Neural crest cell (in vitro differentiated cells): ENCODE data around the gene TYW1. TPM values are rescaled to one million over a fixed set of nuclear protein-coding genes. Genes with fewer than 3 reads are reported as not detected.
"Not testable (repeated sequence)": the region's sequence is repeated elsewhere in the genome, so short reads cannot be mapped to it uniquely, and the experiment has no call there.

Source experiments
- DNase-seq: peaks from one replicate; pipeline ENCODE4 v3.0.0; 2021; ENCODE audit warnings: low read depth, mixed read lengths, low spot score
- H3K27ac Mint-ChIP-seq: one replicate; pipeline ENCODE4 v1.8.0; 2021; ENCODE audit warnings: mild to moderate bottlenecking, mixed read lengths; ENCODE audit not compliant: unreplicated experiment
- H3K27me3 Mint-ChIP-seq: 2 replicates; pipeline ENCODE4 v1.8.0; 2021; ENCODE audit warnings: low read depth, mild to moderate bottlenecking, mixed read lengths
- H3K36me3 Mint-ChIP-seq: 2 replicates; pipeline ENCODE4 v1.8.0; 2021; ENCODE audit warnings: low read depth, mild to moderate bottlenecking, mixed read lengths
- H3K4me1 Mint-ChIP-seq: 2 replicates; pipeline ENCODE4 v1.8.0; 2021; ENCODE audit warnings: mixed read lengths
- H3K4me3 Mint-ChIP-seq: one replicate; pipeline ENCODE4 v1.8.0; 2021; ENCODE audit warnings: mild to moderate bottlenecking, mixed read lengths
- H3K9me3 Mint-ChIP-seq: 2 replicates; pipeline ENCODE4 v1.8.0; 2021; ENCODE audit warnings: mixed read lengths
- total RNA-seq: library from RNA; stranded (reverse); gene quantifications from 2 replicates; pipeline ENCODE4 v1.2.1, GENCODE V29; 2021

Gene TYW1
- total RNA-seq, 1 donor from 2014 or later, result 19.3 TPM

GRCh38 chr7:67137489-67137888, 140.9 kb downstream of the TYW1 start:
- not testable (repeated sequence) for H3K9me3 Mint-ChIP-seq, DNase-seq, H3K27me3 Mint-ChIP-seq, H3K4me1 Mint-ChIP-seq, H3K36me3 Mint-ChIP-seq, H3K4me3 Mint-ChIP-seq
- H3K27ac Mint-ChIP-seq, result peak overlapping the region; percentile 67

- H3K4me1 Mint-ChIP-seq, H3K9me3 Mint-ChIP-seq, DNase-seq, H3K4me3 Mint-ChIP-seq, H3K36me3 Mint-ChIP-seq, H3K27ac Mint-ChIP-seq, H3K27me3 Mint-ChIP-seq: not testable (repeated sequence)
Measured at GRCh38 chr7:67139876-67140275, 143.2 kb downstream of the TYW1 start.

GRCh38 chr7:67141001-67141400, 144.4 kb downstream of the TYW1 start:
- H3K4me3 Mint-ChIP-seq, H3K36me3 Mint-ChIP-seq, H3K4me1 Mint-ChIP-seq, H3K9me3 Mint-ChIP-seq, H3K27ac Mint-ChIP-seq, H3K27me3 Mint-ChIP-seq, DNase-seq: not testable (repeated sequence)

- H3K27ac Mint-ChIP-seq, H3K27me3 Mint-ChIP-seq, H3K4me3 Mint-ChIP-seq, H3K9me3 Mint-ChIP-seq, H3K4me1 Mint-ChIP-seq, H3K36me3 Mint-ChIP-seq, DNase-seq: not testable (repeated sequence)
Measured at GRCh38 chr7:67143091-67143786, 146.6 kb downstream of the TYW1 start.

- H3K4me3 Mint-ChIP-seq, H3K4me1 Mint-ChIP-seq, H3K9me3 Mint-ChIP-seq, H3K27me3 Mint-ChIP-seq, DNase-seq, H3K36me3 Mint-ChIP-seq, H3K27ac Mint-ChIP-seq: not testable (repeated sequence)
Measured at GRCh38 chr7:67145581-67146193, 149.1 kb downstream of the TYW1 start.

GRCh38 chr7:67149131-67149530, 152.5 kb downstream of the TYW1 start:
- not testable (repeated sequence) for H3K4me3 Mint-ChIP-seq, H3K9me3 Mint-ChIP-seq, H3K27me3 Mint-ChIP-seq, H3K4me1 Mint-ChIP-seq, DNase-seq, H3K27ac Mint-ChIP-seq
- peaks cover 13% of the 10 kb centered on the region for H3K36me3 Mint-ChIP-seq

- not testable (repeated sequence) for H3K4me1 Mint-ChIP-seq
- H3K36me3 Mint-ChIP-seq, result peaks cover 26% of the 10 kb centered on the region
Measured at GRCh38 chr7:67154374-67154773, 157.7 kb downstream of the TYW1 start.

GRCh38 chr7:67156064-67156463, 159.4 kb downstream of the TYW1 start:
- peaks cover 26% of the 10 kb centered on the region for H3K36me3 Mint-ChIP-seq
- not testable (repeated sequence) for H3K9me3 Mint-ChIP-seq, H3K27ac Mint-ChIP-seq, H3K27me3 Mint-ChIP-seq, H3K4me3 Mint-ChIP-seq, H3K4me1 Mint-ChIP-seq, DNase-seq

More at GRCh38 chr7:67154374-67154773, 157.7 kb downstream of the TYW1 start:
- not testable (repeated sequence) for DNase-seq, H3K9me3 Mint-ChIP-seq, H3K27me3 Mint-ChIP-seq, H3K4me3 Mint-ChIP-seq, H3K27ac Mint-ChIP-seq

- not testable (repeated sequence) for H3K36me3 Mint-ChIP-seq, H3K27me3 Mint-ChIP-seq, H3K9me3 Mint-ChIP-seq, H3K4me3 Mint-ChIP-seq, H3K4me1 Mint-ChIP-seq, H3K27ac Mint-ChIP-seq, DNase-seq
Measured at GRCh38 chr7:67163285-67163684, 166.7 kb downstream of the TYW1 start.

- not testable (repeated sequence) for H3K27me3 Mint-ChIP-seq, H3K36me3 Mint-ChIP-seq, DNase-seq, H3K9me3 Mint-ChIP-seq, H3K27ac Mint-ChIP-seq, H3K4me3 Mint-ChIP-seq, H3K4me1 Mint-ChIP-seq
Measured at GRCh38 chr7:67171151-67171550, 174.5 kb downstream of the TYW1 start.
